Nephron (organoid): Measurements from ENCODE around the gene SFTA2.
A peak's percentile ranks its signal among the peaks of the same experiment; 100 is the strongest.

ENCODE experiments used
- H3K27ac Mint-ChIP-seq, 3 experiments: 2 replicates each; pipeline ENCODE4 v1.8.0; 2020; ENCODE audit warnings: mixed read lengths in 3 of 3, mild to moderate bottlenecking in 2 of 3, moderate library complexity in 1 of 3
- H3K27me3 Mint-ChIP-seq: 2 replicates; pipeline ENCODE4 v1.8.0; 2021; ENCODE audit warnings: low read depth, mild to moderate bottlenecking, moderate library complexity, mixed read lengths
- H3K36me3 Mint-ChIP-seq: 2 replicates; pipeline ENCODE4 v1.8.0; 2020; ENCODE audit warnings: low read depth, mixed read lengths
- H3K4me1 Mint-ChIP-seq: 2 replicates; pipeline ENCODE4 v1.8.0; 2020; ENCODE audit warnings: mixed read lengths
- H3K4me3 Mint-ChIP-seq, 3 experiments: 2 replicates each; pipeline ENCODE4 v1.8.0; 2020; ENCODE audit warnings: mild to moderate bottlenecking in 3 of 3, mixed read lengths in 3 of 3, moderate library complexity in 2 of 3
- H3K9me3 Mint-ChIP-seq: 2 replicates; pipeline ENCODE4 v1.8.0; 2020; ENCODE audit warnings: mixed read lengths
- TF ChIP-seq, protein P1 (sequence below), 3 experiments: fragments of 200-600 bp; sonication (generic); IDR thresholded peaks; one replicate each; pipeline ENCODE4 v1.5.0; 2021; ENCODE audit warnings: antibody characterized with exemption in 3 of 3; ENCODE audit not compliant: unreplicated experiment in 3 of 3

The SFTA2 gene

DNA sequence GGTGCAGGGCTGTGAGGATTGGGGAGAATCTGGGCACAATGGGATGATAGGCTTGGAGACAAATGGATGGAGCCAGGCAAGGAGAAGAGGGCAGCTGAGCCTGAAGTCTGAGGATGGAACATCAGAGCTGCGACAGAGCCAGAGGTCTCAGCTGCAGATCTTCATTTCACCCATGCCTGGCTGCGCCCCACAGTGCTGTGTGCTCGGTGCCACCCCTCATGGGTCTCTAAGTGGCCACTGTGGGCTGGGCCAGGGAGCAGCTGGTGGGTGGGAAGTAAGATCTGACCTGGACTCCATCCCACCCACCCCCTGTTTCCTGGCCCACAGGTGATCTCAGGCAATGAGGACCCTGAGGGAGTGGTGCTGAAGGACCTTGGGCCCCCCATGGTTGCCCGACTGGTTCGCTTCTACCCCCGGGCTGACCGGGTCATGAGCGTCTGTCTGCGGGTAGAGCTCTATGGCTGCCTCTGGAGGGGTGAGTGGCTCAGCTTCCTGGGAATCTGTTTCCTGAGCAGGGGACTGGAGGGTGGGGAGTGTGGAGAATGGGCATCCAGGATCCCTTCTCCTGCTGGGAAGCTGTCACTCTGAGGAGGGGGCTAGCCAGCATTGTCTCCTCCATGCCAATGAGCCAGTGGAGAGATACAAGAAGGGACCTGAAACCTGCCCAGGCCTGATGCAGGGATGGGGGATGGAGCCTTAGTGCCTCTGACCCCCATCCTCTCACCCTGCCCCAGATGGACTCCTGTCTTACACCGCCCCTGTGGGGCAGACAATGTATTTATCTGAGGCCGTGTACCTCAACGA, 41.1 kb downstream of the SFTA2 start:
- Mint-ChIP-seq H3K4me1 (peaks cover 49% of the 10 kb centered on the region), H3K27ac (peak overlapping the region in 1 of 3 experiments; percentile 73), H3K4me3 (no peak overlapping the region), H3K36me3 (peaks cover 54% of the 10 kb centered on the region), H3K9me3 (no peaks in the 10 kb centered on the region), H3K27me3 (no peaks in the 10 kb centered on the region)
- TF ChIP-seq, protein P1, sequence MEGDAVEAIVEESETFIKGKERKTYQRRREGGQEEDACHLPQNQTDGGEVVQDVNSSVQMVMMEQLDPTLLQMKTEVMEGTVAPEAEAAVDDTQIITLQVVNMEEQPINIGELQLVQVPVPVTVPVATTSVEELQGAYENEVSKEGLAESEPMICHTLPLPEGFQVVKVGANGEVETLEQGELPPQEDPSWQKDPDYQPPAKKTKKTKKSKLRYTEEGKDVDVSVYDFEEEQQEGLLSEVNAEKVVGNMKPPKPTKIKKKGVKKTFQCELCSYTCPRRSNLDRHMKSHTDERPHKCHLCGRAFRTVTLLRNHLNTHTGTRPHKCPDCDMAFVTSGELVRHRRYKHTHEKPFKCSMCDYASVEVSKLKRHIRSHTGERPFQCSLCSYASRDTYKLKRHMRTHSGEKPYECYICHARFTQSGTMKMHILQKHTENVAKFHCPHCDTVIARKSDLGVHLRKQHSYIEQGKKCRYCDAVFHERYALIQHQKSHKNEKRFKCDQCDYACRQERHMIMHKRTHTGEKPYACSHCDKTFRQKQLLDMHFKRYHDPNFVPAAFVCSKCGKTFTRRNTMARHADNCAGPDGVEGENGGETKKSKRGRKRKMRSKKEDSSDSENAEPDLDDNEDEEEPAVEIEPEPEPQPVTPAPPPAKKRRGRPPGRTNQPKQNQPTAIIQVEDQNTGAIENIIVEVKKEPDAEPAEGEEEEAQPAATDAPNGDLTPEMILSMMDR (IDR thresholded peaks at IDR 0.05; ENCODE audit: unreplicated experiment in 3 of 3), result no peak

DNA sequence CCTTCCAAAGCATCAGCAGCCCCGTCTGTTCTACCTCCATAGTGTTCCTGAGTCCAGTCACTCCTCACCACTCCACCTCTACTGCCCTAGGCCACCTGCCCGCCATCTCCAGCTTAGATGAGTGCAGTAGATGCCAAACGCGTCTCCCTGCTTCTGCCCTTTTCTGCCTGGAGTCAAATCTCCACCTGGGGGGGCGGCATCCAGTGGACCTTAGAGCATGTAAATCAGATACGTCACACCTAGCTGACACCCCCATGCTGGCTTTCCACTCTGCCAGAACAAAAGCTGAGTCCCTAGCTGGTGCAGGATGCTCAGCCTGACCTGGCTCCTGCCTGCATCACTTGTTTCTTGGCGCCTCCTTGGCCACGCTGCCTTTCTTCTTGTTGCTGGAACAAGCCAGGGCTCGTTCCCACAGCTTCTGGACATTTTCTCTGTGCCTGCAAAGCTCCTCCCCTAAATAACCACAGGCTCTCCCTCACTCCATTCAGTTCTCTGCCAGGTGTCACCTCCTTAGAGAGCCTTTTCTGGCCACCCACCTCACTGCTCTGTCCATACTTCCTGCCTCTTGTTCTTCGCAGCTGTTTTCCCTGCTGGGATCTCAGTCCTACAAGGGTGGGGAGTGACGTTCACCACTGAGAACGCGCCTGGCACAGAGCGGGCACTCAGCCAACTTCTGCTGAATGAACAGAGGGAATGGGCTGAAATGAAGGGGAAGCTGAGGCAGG, 41.9 kb downstream of the SFTA2 start:
- Mint-ChIP-seq H3K4me3 (peak overlapping the region in 2 of 3 experiments; percentile 20 to 33), H3K9me3 (no peaks in the 10 kb centered on the region), H3K27me3 (no peaks in the 10 kb centered on the region), H3K4me1 (peaks cover 55% of the 10 kb centered on the region), H3K27ac (peak overlapping the region; percentile 31 to 73 (median 57)), H3K36me3 (peaks cover 49% of the 10 kb centered on the region)
- TF ChIP-seq, protein P1 (IDR thresholded peaks at IDR 0.05; ENCODE audit: unreplicated experiment in 3 of 3), result no peak

GRCh38 chr6:30889496-30889885, 42.5 kb downstream of the SFTA2 start:
- H3K4me1 Mint-ChIP-seq, result peaks cover 51% of the 10 kb centered on the region
- H3K27ac Mint-ChIP-seq, result peak overlapping the region in 1 of 3 experiments; percentile 73
- TF ChIP-seq, protein P1 (IDR thresholded peaks at IDR 0.05; ENCODE audit: unreplicated experiment in 3 of 3), result no peak
- no peaks in the 10 kb centered on the region for H3K9me3 Mint-ChIP-seq
- peak overlapping the region in 2 of 3 experiments; percentile 20 to 33 for H3K4me3 Mint-ChIP-seq
- no peaks in the 10 kb centered on the region for H3K27me3 Mint-ChIP-seq
- peaks cover 43% of the 10 kb centered on the region for H3K36me3 Mint-ChIP-seq

DNA sequence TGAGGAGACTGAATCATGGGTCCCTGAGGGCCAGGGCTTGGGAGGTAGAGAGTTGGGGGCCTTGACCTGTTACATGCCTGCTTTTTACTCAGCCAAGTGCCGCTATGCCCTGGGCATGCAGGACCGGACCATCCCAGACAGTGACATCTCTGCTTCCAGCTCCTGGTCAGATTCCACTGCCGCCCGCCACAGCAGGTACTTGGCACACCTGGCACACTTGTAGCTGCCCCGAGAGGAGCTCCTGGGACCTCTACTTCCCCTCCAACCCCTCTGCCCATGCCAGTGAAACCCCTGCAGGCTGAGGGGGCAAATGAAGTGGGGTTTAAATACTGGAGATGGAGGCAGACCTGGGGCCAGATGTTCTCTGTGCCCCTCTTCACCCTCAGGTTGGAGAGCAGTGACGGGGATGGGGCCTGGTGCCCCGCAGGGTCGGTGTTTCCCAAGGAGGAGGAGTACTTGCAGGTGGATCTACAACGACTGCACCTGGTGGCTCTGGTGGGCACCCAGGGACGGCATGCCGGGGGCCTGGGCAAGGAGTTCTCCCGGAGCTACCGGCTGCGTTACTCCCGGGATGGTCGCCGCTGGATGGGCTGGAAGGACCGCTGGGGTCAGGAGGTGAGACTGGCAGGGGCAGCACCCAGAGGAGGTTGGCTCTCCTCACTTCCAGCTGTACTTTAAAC, 43.0 kb downstream of the SFTA2 start:
- Mint-ChIP-seq H3K4me3 (no peak overlapping the region), H3K4me1 (peaks cover 51% of the 10 kb centered on the region), H3K9me3 (no peaks in the 10 kb centered on the region), H3K36me3 (peaks cover 38% of the 10 kb centered on the region), H3K27ac (peak overlapping the region in 1 of 3 experiments; percentile 95), H3K27me3 (no peaks in the 10 kb centered on the region)
- TF ChIP-seq, protein P1 (IDR thresholded peaks at IDR 0.05; ENCODE audit: unreplicated experiment in 3 of 3), result no peak

DNA sequence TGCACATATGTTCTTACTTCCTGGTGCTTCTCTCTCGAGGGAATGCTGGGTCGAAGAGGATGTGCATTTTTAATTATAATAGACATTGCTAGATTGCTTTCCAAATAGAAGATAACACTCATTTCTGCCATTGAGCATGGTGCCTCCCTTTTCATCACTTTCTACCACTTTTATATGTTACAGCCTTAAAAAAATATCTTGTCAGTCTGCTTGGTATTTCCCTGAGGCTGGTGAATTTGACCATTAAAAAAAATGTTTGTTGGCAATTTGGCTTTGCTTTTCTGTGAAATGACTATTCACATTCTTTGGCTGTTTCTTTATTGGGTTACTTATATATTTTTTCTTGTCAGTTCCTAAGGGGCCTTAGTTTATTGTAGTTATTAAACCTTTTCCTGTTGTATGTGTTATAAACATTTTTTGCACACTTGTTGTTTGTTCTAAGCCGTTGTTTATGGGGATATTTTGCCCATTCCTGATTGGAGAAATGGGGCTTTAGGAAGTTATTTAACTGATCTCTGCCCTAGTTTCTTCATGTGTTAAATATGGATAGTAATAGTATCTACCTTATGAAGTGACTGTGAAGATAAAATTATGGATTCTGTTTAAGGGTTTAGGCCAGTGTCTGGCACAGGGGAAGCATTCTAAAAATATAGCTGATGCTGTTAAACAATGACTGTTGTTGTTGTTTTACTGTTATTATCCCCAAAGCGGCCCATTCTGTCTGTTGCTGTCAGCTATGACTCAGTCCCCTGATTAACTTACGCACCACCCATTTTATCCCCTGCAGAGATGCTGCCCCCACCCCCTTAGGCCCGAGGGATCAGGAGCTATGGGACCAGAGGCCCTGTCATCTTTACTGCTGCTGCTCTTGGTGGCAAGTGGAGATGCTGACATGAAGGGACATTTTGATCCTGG, 43.8 kb downstream of the SFTA2 start:
- H3K27me3 Mint-ChIP-seq, result no peaks in the 10 kb centered on the region
- no peaks in the 10 kb centered on the region for H3K9me3 Mint-ChIP-seq
- H3K4me3 Mint-ChIP-seq, result peak overlapping the region; percentile 12 to 30 (median 21)
- peak overlapping the region; percentile 13 to 95 (median 46) for H3K27ac Mint-ChIP-seq
- peaks cover 36% of the 10 kb centered on the region for H3K36me3 Mint-ChIP-seq
- H3K4me1 Mint-ChIP-seq, result peaks cover 56% of the 10 kb centered on the region
- TF ChIP-seq, protein P1 (IDR thresholded peaks at IDR 0.05; ENCODE audit: unreplicated experiment in 3 of 3), result no peak
